Suprapubic skin (tissue), 4 donors: ENCODE results near the gene SIX3.

ENCODE experiments used
- CTCF ChIP-seq, 2 donors: fragments of 200-600 bp in 1 of 2; fragments of 450-650 bp in 1 of 2; sonication (generic) in 1 of 2; IDR thresholded peaks; one replicate each; pipeline ENCODE4 v1.5.1; 2016 to 2019; ENCODE audit warnings: antibody characterized with exemption in 2 of 2, mild to moderate bottlenecking in 1 of 2, moderate library complexity in 1 of 2
- POLR2A ChIP-seq, 2 donors: fragments of 450-650 bp; IDR thresholded peaks; one replicate each; pipeline ENCODE4 v1.6.1; 2017; ENCODE audit warnings: antibody characterized with exemption in 2 of 2, mild to moderate bottlenecking in 2 of 2, moderate library complexity in 2 of 2
- POLR2AphosphoS5 ChIP-seq, 3 donors: sonication (generic); formaldehyde crosslinking; IDR thresholded peaks; one replicate each; pipeline ENCODE4 v1.6.1; 2017; ENCODE audit warnings: antibody characterized with exemption in 3 of 3

- TF ChIP-seq CTCF (IDR thresholded peaks at IDR 0.05) (peak; percentile 71 to 87), POLR2A (IDR thresholded peaks at IDR 0.05) (no peak), POLR2AphosphoS5 (IDR thresholded peaks at IDR 0.05) (no peak)
Measured at GRCh38 chr2:44955593-44956392, 14.3 kb downstream of the SIX3 start.
